Measurements from ENCODE around the gene CD200R1.

Gene CD200R1

GRCh38 chr3:112974894-112975293, at the start of gene CD200R1:
TSS of gene CD200R1 (minus strand) at chr3:112975103. CDS start at chr3:112974857, 246 bp downstream.
- DNase-seq = peak in 1 of 2 experiments; percentile 29

GRCh38 chr3:113021471-113021870, 46.6 kb upstream of the CD200R1 start:
- DNase-seq = no peak

- peak; percentile 90 to 91 for DNase-seq
Measured at GRCh38 chr3:113019182-113020137, 44.6 kb upstream of the CD200R1 start.

GRCh38 chr3:113018536-113019181, 43.8 kb upstream of the CD200R1 start:
- peak; percentile 9 to 21 for DNase-seq

GRCh38 chr3:113013593-113013992, 38.7 kb upstream of the CD200R1 start:
- DNase-seq = no peak

- DNase-seq = no peak
Measured at GRCh38 chr3:113008117-113008516, 33.2 kb upstream of the CD200R1 start.

- DNase-seq = no peak
Measured at GRCh38 chr3:113006359-113007056, 31.6 kb upstream of the CD200R1 start.

- DNase-seq = no peak
Measured at GRCh38 chr3:113005611-113006010, 30.7 kb upstream of the CD200R1 start.

GRCh38 chr3:113002679-113003078, 27.8 kb upstream of the CD200R1 start:
- DNase-seq = peak; percentile 35 to 52

- no peak for DNase-seq
Measured at GRCh38 chr3:113002037-113002436, 27.1 kb upstream of the CD200R1 start.

- DNase-seq = no peak
Measured at GRCh38 chr3:113000691-113001090, 25.8 kb upstream of the CD200R1 start.

- no peak for DNase-seq
Measured at GRCh38 chr3:112995800-112996199, 20.9 kb upstream of the CD200R1 start.

GRCh38 chr3:112990672-112991602, 16.0 kb upstream of the CD200R1 start, which contains the start of gene GTPBP8:
TSS of gene GTPBP8 (plus strand) at chr3:112990984. CDS start at chr3:112991000, 16 bp downstream.
- DNase-seq = peak; percentile 90 to 92

GRCh38 chr3:112987710-112988334, 12.9 kb upstream of the CD200R1 start:
- no peak for DNase-seq

GRCh38 chr3:112984485-112984884, 9.6 kb upstream of the CD200R1 start:
- no peak for DNase-seq

GRCh38 chr3:112982710-112983109, 7.8 kb upstream of the CD200R1 start:
- DNase-seq = no peak

GRCh38 chr3:112980080-112980479, 5.2 kb upstream of the CD200R1 start:
- DNase-seq = no peak

GRCh38 chr3:112979244-112979832, 4.4 kb upstream of the CD200R1 start:
- DNase-seq = no peak

- DNase-seq = no peak
Measured at GRCh38 chr3:112976953-112977352, 2.0 kb upstream of the CD200R1 start.

- no peak for DNase-seq
Measured at GRCh38 chr3:112976001-112976400, 1.1 kb upstream of the CD200R1 start.

GRCh38 chr3:112974178-112974517, 755 bp downstream of the CD200R1 start:
- no peak for DNase-seq

Measured in activated CD4-positive, alpha-beta T cell treated with anti-CD3 and anti-CD28 coated beads, Interleukin-2, amount 50 U/mL, for 48 hours (primary cell).